HCT116 (cell line): Measurements from ENCODE around the gene ST7L. TPM values are rescaled to one million over a fixed set of nuclear protein-coding genes. Genes with fewer than 3 reads are reported as not detected.
"Not testable (repeated sequence)": the region's sequence is repeated elsewhere in the genome, so short reads cannot be mapped to it uniquely, and the experiment has no call there.

Source experiments
- ATAC-seq: fragments of 200-7000 bp; cut with Tn5 transposase; 2 replicates; pipeline ENCODE4 v1.9.1; 2020; ENCODE audit warnings: mild to moderate bottlenecking, moderate library complexity
- BruUV-seq: library from RNA; stranded (reverse); fragments of 400-500 nt; replicated peaks from 2 replicates; lab custom pipeline; 2021; lab: Mats Ljungman, UMichigan
- CTCF ChIA-PET: fragments of 300-600 bp; sonication (Branson Sonifier 250); formaldehyde crosslinking; loops from one replicate; lab custom pipeline; 2021; ENCODE audit warnings: antibody characterized with exemption; lab: Charles Lee
- POLR2A ChIA-PET: fragments of 300-600, 350-600 bp; sonication (Branson Sonifier 250); formaldehyde crosslinking; loops from one replicate; lab custom pipeline; 2021; ENCODE audit warnings: antibody characterized with exemption; lab: Charles Lee
- RAD21 ChIA-PET, 2 experiments: fragments of 300-600 bp; sonication (Branson Sonifier 250); formaldehyde crosslinking; loops; one replicate each; lab custom pipeline; 2023; ENCODE audit warnings: low total read pairs in 2 of 2; ENCODE audit not compliant: uncharacterized antibody in 2 of 2, unreplicated experiment in 2 of 2, low non-redundant PET in 1 of 2; lab: Charles Lee
- DNase-seq: peaks from one replicate; pipeline ENCODE4 v3.0.0-alpha.2; 2010; ENCODE audit warnings: low read depth, low spot score
- H2AFZ ChIP-seq: fragments of 200-600 bp; shearing (Covaris generic), sonication (generic); 2 replicates; pipeline ENCODE4 v1.6.1; 2017; ENCODE audit warnings: low read depth, mixed run types, mixed read lengths, antibody characterized with exemption, low read length; ENCODE audit not compliant: poor library complexity, severe bottlenecking
- H3K27ac ChIP-seq: 2 replicates; pipeline ENCODE4 v1.5.1; 2012; ENCODE audit warnings: low read depth, low read length
- H3K27me3 ChIP-seq: fragments of 200-600 bp; sonication (generic); 2 replicates; pipeline ENCODE4 v1.6.1; 2016; ENCODE audit warnings: mixed run types, low read length, mixed read lengths; ENCODE audit not compliant: insufficient read depth
- H3K36me3 ChIP-seq, 2 experiments: fragments of 200-500 bp in 1 of 2; fragments of 200-600 bp in 1 of 2; sonication (Bioruptor generic) in 1 of 2; sonication (generic) in 1 of 2; 2 replicates each; pipeline versions ENCODE4 v1.5.1 to v1.6.1; 2014 to 2016; ENCODE audit warnings: low read length in 2 of 2, inconsistent platforms in 1 of 2, mixed read lengths in 1 of 2, mixed run types in 1 of 2; ENCODE audit not compliant: insufficient read depth in 2 of 2, control insufficient read depth in 1 of 2
- H3K4me1 ChIP-seq, 2 experiments: fragments of 200-600 bp in 1 of 2; sonication (generic) in 1 of 2; 2 replicates each; pipeline versions ENCODE4 v1.5.1 to v1.6.1; 2012 to 2017; ENCODE audit warnings: low read length in 2 of 2, inconsistent platforms in 1 of 2, mild to moderate bottlenecking in 1 of 2, mixed read lengths in 1 of 2, mixed run types in 1 of 2, moderate library complexity in 1 of 2; ENCODE audit not compliant: insufficient read depth in 2 of 2, control insufficient read depth in 1 of 2
- H3K4me2 ChIP-seq: fragments of 200-600 bp; sonication (generic); 2 replicates; pipeline ENCODE4 v1.6.1; 2017; ENCODE audit warnings: mixed run types, low read length, mixed read lengths
- H3K4me3 ChIP-seq, 2 experiments: fragments of 200-600 bp in 1 of 2; sonication (generic) in 1 of 2; replicated peaks in 1 of 2; 2 replicates each; pipeline ENCODE4 v1.5.1; 2011 to 2016; ENCODE audit warnings: low read length in 2 of 2, control low read depth in 1 of 2, low read depth in 1 of 2, mild to moderate bottlenecking in 1 of 2, mixed read lengths in 1 of 2, mixed run types in 1 of 2
- H3K79me2 ChIP-seq: fragments of 200-600 bp; sonication (generic); 2 replicates; pipeline ENCODE4 v1.6.1; 2017; ENCODE audit warnings: mild to moderate bottlenecking, mixed run types, low read length, moderate library complexity, mixed read lengths; ENCODE audit not compliant: insufficient read depth
- H3K9ac ChIP-seq: fragments of 200-600 bp; sonication (generic); 2 replicates; pipeline ENCODE4 v1.6.1; 2016; ENCODE audit warnings: low read length, mixed read lengths
- H3K9me2 ChIP-seq: fragments of 200-600 bp; sonication (generic), shearing (Covaris generic); 2 replicates; pipeline ENCODE4 v1.6.1; 2017; ENCODE audit warnings: mixed run types, mild to moderate bottlenecking, moderate library complexity; ENCODE audit not compliant: insufficient read depth
- H3K9me3 ChIP-seq, 2 experiments: fragments of 200-500 bp in 1 of 2; fragments of 200-600 bp in 1 of 2; sonication (Bioruptor generic) in 1 of 2; sonication (generic) in 1 of 2; 2 replicates each; pipeline ENCODE4 v1.6.1; 2014 to 2017; ENCODE audit warnings: low read length in 2 of 2, mixed read lengths in 2 of 2, inconsistent platforms in 1 of 2, low read depth in 1 of 2, mild to moderate bottlenecking in 1 of 2, mixed run types in 1 of 2, moderate library complexity in 1 of 2; ENCODE audit not compliant: control insufficient read depth in 1 of 2, insufficient read depth in 1 of 2
- H4K20me1 ChIP-seq: fragments of 200-600 bp; sonication (generic), shearing (Covaris generic); 2 replicates; pipeline ENCODE4 v1.6.1; 2017; ENCODE audit warnings: mixed run types, mild to moderate bottlenecking, moderate library complexity; ENCODE audit not compliant: insufficient read depth
- CBX3 ChIP-seq: IDR thresholded peaks from 2 replicates; pipeline ENCODE4 v1.6.1; 2012; ENCODE audit warnings: low read depth
- CTCF ChIP-seq, 3 experiments: fragments of 200-600 bp in 1 of 3; sonication (generic) in 1 of 3; IDR thresholded peaks in 2 of 3; conservative IDR thresholded peaks in 1 of 3; 2 replicates each; pipeline ENCODE4 v1.5.1; 2012 to 2017; ENCODE audit warnings: low read depth in 2 of 3, low read length in 2 of 3, antibody characterized with exemption in 1 of 3, borderline replicate concordance in 1 of 3, control low read depth in 1 of 3, mild to moderate bottlenecking in 1 of 3, mixed read lengths in 1 of 3, mixed run types in 1 of 3, moderate library complexity in 1 of 3; ENCODE audit not compliant: insufficient read depth in 1 of 3
- FOSL1 ChIP-seq: IDR thresholded peaks from 2 replicates; pipeline ENCODE4 v1.6.1; 2012; ENCODE audit warnings: low read depth
- MAX ChIP-seq: IDR thresholded peaks from 2 replicates; pipeline ENCODE4 v1.6.1; 2012
- SIN3A ChIP-seq: IDR thresholded peaks from 2 replicates; pipeline ENCODE4 v1.6.1; 2012; ENCODE audit warnings: low read depth
- SRF ChIP-seq: IDR thresholded peaks from 2 replicates; pipeline ENCODE4 v1.6.1; 2012; ENCODE audit warnings: low read depth
- YY1 ChIP-seq: IDR thresholded peaks from 2 replicates; pipeline ENCODE4 v1.6.1; 2011; ENCODE audit warnings: low read length, low read depth, moderate library complexity, mild to moderate bottlenecking; ENCODE audit not compliant: insufficient replicate concordance; ENCODE audit errors: extremely low read depth
- ZNF274 ChIP-seq: fragments of 200-500 bp; sonication (Bioruptor generic); IDR thresholded peaks from 2 replicates; pipeline ENCODE4 v1.6.1; 2014; ENCODE audit warnings: mild to moderate bottlenecking, low read depth, low read length, inconsistent platforms
- intact Hi-C: fragments of 100-400 bp; cut with micrococcal nuclease; formaldehyde crosslinking; loops from 2 replicates; pipeline ENCODE4 v1.10.0; 2022
- total RNA-seq: library from RNA; stranded (reverse); gene quantifications from one replicate; pipeline ENCODE4 v1.2.1, GENCODE V29; 2021; ENCODE audit not compliant: unreplicated experiment

ST7L gene
- total RNA-seq, 1 experiment from 2014 or later = 19.9 TPM

- H4K20me1 ChIP-seq = peaks cover 9% of the 10 kb centered on the region; the same call in 1 of the 2 replicates
- H3K4me2 ChIP-seq = no peak overlapping the region
- DNase-seq = no peak
- H3K36me3 ChIP-seq = peaks cover 11% of the 10 kb centered on the region in 2 experiments; a peak in 3 of 4 replicates
- H3K4me3 ChIP-seq = no peak overlapping the region
- RAD21 ChIA-PET = no interaction called here
- H3K9me2 ChIP-seq = no peaks in the 10 kb centered on the region
- ATAC-seq = no peak
- POLR2A ChIA-PET = no interaction called here
- H3K79me2 ChIP-seq = peaks cover 88% of the 10 kb centered on the region
- BruUV-seq = no TSS peak
- TF ChIP-seq SRF (no peak), CTCF (IDR thresholded peaks at IDR 0.05 in 2 of 3, conservative IDR thresholded peaks at IDR 0.05 in 1 of 3; ENCODE audit: borderline replicate concordance in 1 of 3, insufficient read depth in 1 of 3, low read depth in 2 of 3, low read length in 2 of 3) (no peak), FOSL1 (no peak), CBX3 (no peak), MAX (no peak), ZNF274 (no peak), SIN3A (no peak), YY1 (no peak)
- CTCF ChIA-PET = no interaction called here
- H2AFZ ChIP-seq = no peak overlapping the region
- peaks cover 0 to 5% of the 10 kb centered on the region in 2 experiments; a peak in 1 of 4 replicates for H3K4me1 ChIP-seq
- no peak overlapping the region for H3K27ac ChIP-seq
- intact Hi-C loops = no loop called here
- no peak overlapping the region for H3K9ac ChIP-seq
- no peaks in the 10 kb centered on the region for H3K9me3 ChIP-seq
- H3K27me3 ChIP-seq = no peaks in the 10 kb centered on the region
Observed at GRCh38 chr1:112643080-112643479, 24.1 kb upstream of the ST7L start.

- H3K9me3 ChIP-seq, ATAC-seq, H3K27ac ChIP-seq, POLR2A ChIA-PET, H3K36me3 ChIP-seq, CTCF ChIA-PET, H2AFZ ChIP-seq, BruUV-seq, H3K4me3 ChIP-seq, H3K27me3 ChIP-seq, RAD21 ChIA-PET, H3K4me2 ChIP-seq, intact Hi-C loops, DNase-seq, H3K9ac ChIP-seq, H3K9me2 ChIP-seq: not testable (repeated sequence)
- Histone ChIP-seq H3K79me2 (peaks cover 88% of the 10 kb centered on the region), H3K4me1 (peaks cover 4 to 27% of the 10 kb centered on the region in 2 experiments; a peak in 3 of 4 replicates), H4K20me1 (peaks cover 15% of the 10 kb centered on the region; the same call in 1 of the 2 replicates)
Observed at GRCh38 chr1:112640437-112640836, 21.5 kb upstream of the ST7L start.
